HUES48 (cell line): ENCODE results near the gene PTTG2.
"Not testable (repeated sequence)": the region's sequence is repeated elsewhere in the genome, so short reads cannot be mapped to it uniquely, and the experiment has no call there.

Experiments used
- H3K27ac ChIP-seq: one replicate; pipeline ENCODE4 v1.7.0; 2013; ENCODE audit warnings: low read depth, low read length, inconsistent platforms
- H3K27me3 ChIP-seq: 2 replicates; pipeline ENCODE4 v1.6.1; 2013; ENCODE audit warnings: mild to moderate bottlenecking, low read length; ENCODE audit not compliant: control insufficient read depth, insufficient read depth
- H3K36me3 ChIP-seq: 2 replicates; pipeline ENCODE4 v1.6.1; 2013; ENCODE audit warnings: low read length; ENCODE audit not compliant: control insufficient read depth, insufficient read depth
- H3K4me1 ChIP-seq: 2 replicates; pipeline ENCODE4 v1.6.1; 2013; ENCODE audit warnings: mild to moderate bottlenecking, low read length; ENCODE audit not compliant: control insufficient read depth, insufficient read depth
- H3K4me3 ChIP-seq: 2 replicates; pipeline ENCODE4 v1.5.1; 2013; ENCODE audit warnings: mild to moderate bottlenecking, low read depth, low read length
- H3K9ac ChIP-seq: 2 replicates; pipeline ENCODE4 v1.6.1; 2013; ENCODE audit warnings: mild to moderate bottlenecking, low read depth, low read length, moderate library complexity
- H3K9me3 ChIP-seq: 2 replicates; pipeline ENCODE4 v1.6.1; 2013; ENCODE audit warnings: low read length; ENCODE audit not compliant: control insufficient read depth, insufficient read depth

PTTG2 gene

GRCh38 chr4:37960098-37960497 is at the start of gene PTTG2:
Gene PTTG2, plus strand, starts transcription at chr4:37960398. Its CDS starts 37 bp downstream, at chr4:37960435.
- Histone ChIP-seq H3K9ac (no peak within 1 kb of the TSS), H3K27ac (no peak within 1 kb of the TSS), H3K4me1 (no peaks in the 10 kb centered on the region), H3K36me3 (no peaks in the 10 kb centered on the region), H3K4me3 (no peak within 1 kb of the TSS), H3K9me3 (no peaks in the 10 kb centered on the region), H3K27me3 (no peaks in the 10 kb centered on the region)

GRCh38 chr4:37914539-37914938 is 45.7 kb upstream of the PTTG2 start:
- Histone ChIP-seq H3K9me3 (no peaks in the 10 kb centered on the region), H3K27me3 (no peaks in the 10 kb centered on the region), H3K4me1 (peaks cover 3% of the 10 kb centered on the region; the same call in 1 of the 2 replicates), H3K27ac (no peak overlapping the region), H3K36me3 (no peaks in the 10 kb centered on the region), H3K4me3 (no peak overlapping the region), H3K9ac (no peak overlapping the region)

GRCh38 chr4:37917388-37917787 is 42.8 kb upstream of the PTTG2 start:
- H3K9ac ChIP-seq: no peak overlapping the region
- no peaks in the 10 kb centered on the region for H3K4me1 ChIP-seq
- no peaks in the 10 kb centered on the region for H3K36me3 ChIP-seq
- no peak overlapping the region for H3K27ac ChIP-seq
- no peak overlapping the region for H3K4me3 ChIP-seq
- no peaks in the 10 kb centered on the region for H3K9me3 ChIP-seq
- no peaks in the 10 kb centered on the region for H3K27me3 ChIP-seq

GRCh38 chr4:37918653-37919052 is 41.5 kb upstream of the PTTG2 start:
- Histone ChIP-seq H3K4me1 (no peaks in the 10 kb centered on the region), H3K9me3 (no peaks in the 10 kb centered on the region), H3K27ac (no peak overlapping the region), H3K27me3 (no peaks in the 10 kb centered on the region), H3K36me3 (no peaks in the 10 kb centered on the region), H3K9ac (no peak overlapping the region), H3K4me3 (no peak overlapping the region)

GRCh38 chr4:37922328-37922727 is 37.9 kb upstream of the PTTG2 start:
- Histone ChIP-seq H3K9ac (no peak overlapping the region), H3K27me3 (no peaks in the 10 kb centered on the region), H3K36me3 (no peaks in the 10 kb centered on the region), H3K27ac (no peak overlapping the region), H3K9me3 (no peaks in the 10 kb centered on the region), H3K4me1 (peaks cover 7% of the 10 kb centered on the region), H3K4me3 (no peak overlapping the region)

- not testable (repeated sequence) for H3K27ac ChIP-seq, H3K9me3 ChIP-seq, H3K27me3 ChIP-seq, H3K4me1 ChIP-seq, H3K9ac ChIP-seq, H3K36me3 ChIP-seq, H3K4me3 ChIP-seq
Measured at GRCh38 chr4:37923089-37923488, 37.1 kb upstream of the PTTG2 start.

GRCh38 chr4:37924946-37925345 is 35.3 kb upstream of the PTTG2 start:
- peaks cover 7% of the 10 kb centered on the region for H3K4me1 ChIP-seq
- no peak overlapping the region for H3K27ac ChIP-seq
- no peaks in the 10 kb centered on the region for H3K27me3 ChIP-seq

GRCh38 chr4:37927434-37927833 is 32.8 kb upstream of the PTTG2 start:
- Histone ChIP-seq H3K27ac (no peak overlapping the region), H3K36me3 (no peaks in the 10 kb centered on the region), H3K4me3 (no peak overlapping the region), H3K27me3 (no peaks in the 10 kb centered on the region), H3K9me3 (no peaks in the 10 kb centered on the region), H3K9ac (no peak overlapping the region), H3K4me1 (peaks cover 7% of the 10 kb centered on the region)

More at GRCh38 chr4:37924946-37925345, 35.3 kb upstream of the PTTG2 start:
- H3K36me3 ChIP-seq: no peaks in the 10 kb centered on the region
- no peak overlapping the region for H3K9ac ChIP-seq
- no peak overlapping the region for H3K4me3 ChIP-seq
- H3K9me3 ChIP-seq: no peaks in the 10 kb centered on the region

GRCh38 chr4:37928426-37929416 is 31.5 kb upstream of the PTTG2 start:
- Histone ChIP-seq H3K27ac (no peak overlapping the region), H3K36me3 (no peaks in the 10 kb centered on the region), H3K9me3 (no peaks in the 10 kb centered on the region), H3K27me3 (no peaks in the 10 kb centered on the region), H3K4me1 (peaks cover 7% of the 10 kb centered on the region), H3K4me3 (no peak overlapping the region), H3K9ac (no peak overlapping the region)

GRCh38 chr4:37934096-37934495 is 26.1 kb upstream of the PTTG2 start:
- Histone ChIP-seq H3K27me3 (no peaks in the 10 kb centered on the region), H3K4me1 (no peaks in the 10 kb centered on the region), H3K4me3 (no peak overlapping the region), H3K9ac (no peak overlapping the region), H3K9me3 (no peaks in the 10 kb centered on the region), H3K36me3 (no peaks in the 10 kb centered on the region), H3K27ac (no peak overlapping the region)

- Histone ChIP-seq H3K4me1 (no peaks in the 10 kb centered on the region), H3K4me3 (no peak overlapping the region), H3K9ac (no peak overlapping the region), H3K36me3 (no peaks in the 10 kb centered on the region), H3K27me3 (no peaks in the 10 kb centered on the region), H3K9me3 (no peaks in the 10 kb centered on the region), H3K27ac (no peak overlapping the region)
Measured at GRCh38 chr4:37934609-37935008, 25.6 kb upstream of the PTTG2 start.
